Stimulated activated CD4-positive, alpha-beta T cell treated with anti-CD3 and anti-CD28 coated beads, Interleukin-1b, Interleukin-23, amount 100 ng/mL, for 1 hour (primary cell): Measurements from ENCODE around the gene VEGFA.

Experiments used
- DNase-seq, 2 donors: peaks; one replicate each; pipeline ENCODE4 v3.0.0-alpha.2; 2020; ENCODE audit warnings: low read depth in 2 of 2

Gene VEGFA

DNA sequence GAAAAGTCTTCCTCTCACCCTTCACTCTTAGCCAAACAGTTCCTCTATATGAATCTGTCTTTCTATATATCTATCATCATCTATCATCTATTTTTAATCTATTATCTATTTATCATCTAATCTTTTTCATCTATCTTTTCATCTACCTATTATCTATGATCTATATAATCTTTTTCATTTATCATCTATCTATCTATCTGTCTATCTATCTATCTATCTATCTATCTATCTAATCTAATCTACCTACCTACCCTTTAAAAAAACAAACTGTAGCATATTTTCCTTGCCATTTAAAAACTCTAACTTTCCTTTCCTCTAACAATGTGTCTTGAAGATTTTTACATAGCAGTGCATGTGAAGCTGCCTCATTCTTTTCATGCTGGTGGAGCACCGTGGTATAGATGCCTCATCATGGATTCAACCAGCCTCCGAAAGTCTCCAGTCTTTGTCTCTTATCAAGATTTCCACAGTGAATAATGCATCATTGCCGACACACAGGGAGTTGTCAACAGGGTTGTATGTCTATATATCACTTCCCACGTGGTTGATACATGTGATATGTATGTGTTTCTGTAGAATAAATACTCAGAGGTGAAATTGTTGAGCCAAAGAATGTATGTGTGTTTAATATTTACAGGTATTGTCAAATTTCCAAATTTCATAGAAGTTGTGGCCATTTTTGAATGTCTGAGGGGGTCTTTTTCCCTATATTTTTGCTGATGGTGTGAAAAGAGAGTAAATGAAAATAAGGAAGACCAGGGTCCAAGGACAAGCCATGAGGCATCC is 51.3 kb downstream of the VEGFA start:
- DNase-seq = no peak

DNA sequence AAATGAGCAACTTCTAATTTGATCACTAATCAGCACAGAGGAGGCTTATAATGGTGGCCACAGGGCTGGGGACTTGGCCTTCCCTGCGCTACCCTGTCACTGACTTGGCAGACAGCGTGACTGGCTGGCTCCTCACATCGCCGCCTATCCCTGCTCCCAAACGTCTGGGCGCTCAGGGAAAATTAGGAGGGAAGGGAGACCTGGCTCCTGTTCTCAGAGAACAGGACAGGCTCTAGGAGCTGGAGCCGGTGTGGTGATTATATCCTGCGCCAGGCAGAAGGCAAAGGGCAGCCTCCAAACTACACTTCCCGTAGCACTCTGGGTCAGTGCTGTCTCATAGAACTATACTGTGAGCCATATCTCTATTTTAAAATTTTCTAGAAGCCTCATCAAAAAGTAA is 53.4 kb downstream of the VEGFA start:
- DNase-seq = no peak

DNA sequence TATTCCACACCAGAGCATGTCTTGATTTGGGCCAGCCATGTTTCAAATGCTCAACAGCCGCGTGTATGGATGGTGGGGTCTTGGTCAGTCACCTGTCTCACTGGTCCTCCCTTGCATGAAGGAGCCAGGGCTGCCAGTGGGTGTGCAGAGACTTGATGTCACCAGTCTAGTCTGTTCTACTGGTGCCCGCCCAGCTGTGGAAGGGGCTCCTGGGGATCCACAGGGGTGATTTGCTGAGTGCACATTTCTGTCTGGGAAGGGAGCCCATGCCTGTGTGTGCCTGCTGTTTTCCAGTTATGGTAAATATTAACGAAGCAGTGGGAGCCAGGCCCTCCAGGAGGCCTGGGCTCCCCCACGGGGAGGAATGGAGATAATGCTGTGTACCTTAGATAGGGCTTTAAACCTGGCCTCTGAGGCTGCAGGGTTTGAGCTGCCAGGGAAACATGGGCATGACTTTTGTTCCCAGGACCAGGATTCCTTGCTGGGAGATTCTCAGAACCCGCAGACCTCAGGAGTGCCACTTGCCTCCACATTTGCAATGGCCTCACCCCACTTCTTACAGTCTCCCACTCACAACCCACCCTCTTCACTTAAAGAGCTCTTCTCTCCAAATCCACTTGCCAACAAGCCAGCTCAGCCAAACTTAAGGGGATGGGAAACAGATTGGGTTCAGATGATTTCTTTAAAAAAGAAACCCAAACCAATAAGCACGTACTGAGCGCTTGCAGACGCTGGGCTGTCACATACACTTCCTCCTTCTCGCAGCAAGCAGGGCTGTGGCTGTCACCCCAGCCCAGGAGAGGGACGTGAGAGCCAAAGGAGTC is 54.1 kb downstream of the VEGFA start:
- no peak for DNase-seq

DNA sequence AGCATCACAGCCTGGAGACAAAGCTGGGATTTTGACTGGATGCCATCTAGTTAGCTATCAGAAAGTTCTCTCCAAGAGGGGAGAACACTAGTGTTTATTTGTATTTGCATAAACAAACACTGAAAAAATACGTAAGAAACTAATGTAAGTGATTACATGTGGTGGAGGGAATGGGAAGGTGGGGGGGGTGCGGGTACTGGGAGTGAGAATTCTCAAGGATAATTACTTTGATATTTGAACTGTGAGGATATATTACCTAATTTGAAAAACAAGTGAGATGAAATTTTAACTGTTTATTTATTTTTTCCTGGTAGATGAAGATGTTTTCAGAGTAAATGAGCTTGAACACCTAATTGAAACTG is 54.7 kb downstream of the VEGFA start:
- no peak for DNase-seq

DNA sequence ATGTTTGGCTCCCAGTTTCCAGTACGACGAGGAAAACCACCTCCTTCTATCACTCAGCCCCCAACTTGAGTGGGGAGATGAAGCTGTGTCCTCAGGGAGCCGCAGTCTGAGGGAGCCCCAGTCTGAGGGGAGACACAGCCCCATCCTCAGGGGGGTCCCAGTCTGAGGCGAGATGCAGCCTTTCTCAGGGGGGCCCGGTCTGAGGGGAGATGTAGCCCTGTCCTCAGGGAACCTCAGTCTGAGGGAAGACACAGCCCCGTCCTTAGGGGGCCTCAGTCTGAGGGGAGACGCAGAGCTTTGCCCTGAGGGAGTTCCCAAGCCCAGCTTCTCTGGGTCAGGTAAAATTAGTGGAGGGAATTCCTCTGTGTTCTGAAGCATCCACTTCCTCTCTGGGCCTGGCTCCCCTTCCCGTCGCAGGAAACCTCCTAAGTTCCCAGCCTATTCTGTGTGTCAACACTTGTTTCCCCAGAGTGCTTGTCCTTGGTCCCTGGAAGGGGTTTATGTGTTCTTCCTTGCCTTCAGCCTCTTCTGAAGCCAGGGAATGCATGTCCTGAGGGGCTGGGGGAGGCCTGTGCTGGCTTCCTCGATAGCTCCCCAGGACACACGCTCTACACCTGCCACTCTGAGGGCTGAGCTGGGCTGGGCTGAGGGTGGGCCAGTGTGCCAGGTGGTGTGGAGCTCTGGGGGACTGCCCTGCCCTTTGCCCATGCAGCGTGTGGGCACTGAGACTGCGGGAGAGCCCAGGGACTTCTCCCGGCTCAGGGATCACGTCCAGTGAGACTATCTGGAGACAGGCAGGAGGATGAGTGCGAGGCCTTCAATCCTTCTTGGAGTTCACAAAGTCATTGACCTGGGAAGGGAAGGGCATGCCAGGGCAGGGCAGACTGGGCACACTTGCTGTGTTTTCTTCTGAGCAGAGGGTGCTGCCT is 55.4 kb downstream of the VEGFA start:
- DNase-seq = no peak

DNA sequence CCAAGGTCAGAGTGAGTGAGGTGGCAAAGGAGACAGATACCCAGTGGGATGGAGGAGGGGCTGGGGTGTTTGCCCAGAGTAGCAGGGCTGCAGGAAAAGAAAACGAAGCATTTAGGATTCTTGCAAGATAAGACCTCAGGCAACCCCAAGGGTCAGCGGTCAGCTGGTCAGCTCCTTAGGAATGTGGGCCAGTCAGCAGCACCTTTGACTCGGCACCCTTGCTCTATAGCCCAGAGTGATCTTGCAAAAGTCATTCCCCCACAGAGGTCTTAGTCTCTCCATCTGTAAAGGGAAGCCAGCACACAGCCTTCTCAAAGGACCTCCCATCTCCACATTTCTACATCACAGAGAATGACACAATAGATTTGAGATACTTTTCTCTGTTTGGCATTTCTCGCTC is 56.7 kb downstream of the VEGFA start:
- no peak for DNase-seq

DNA sequence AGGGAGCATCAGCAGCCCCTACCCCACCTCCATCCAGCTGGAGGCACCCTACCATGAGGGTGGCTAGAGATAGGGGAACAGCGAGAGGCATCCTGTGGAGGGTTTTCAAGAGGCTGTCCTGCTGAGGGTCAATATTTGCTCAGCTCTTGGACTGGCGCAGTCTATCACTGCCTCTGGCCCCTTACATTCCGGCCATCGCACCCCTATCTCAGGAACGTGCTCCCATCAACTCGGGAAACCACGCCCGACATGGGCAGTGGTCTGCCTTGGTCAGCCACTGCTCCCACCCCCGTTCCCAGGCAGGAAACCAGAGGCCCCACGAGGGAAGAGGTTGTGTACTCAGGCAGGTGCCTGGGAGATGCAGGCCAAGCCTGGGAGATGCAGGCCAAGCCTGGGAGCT is 57.9 kb downstream of the VEGFA start:
- no peak for DNase-seq

DNA sequence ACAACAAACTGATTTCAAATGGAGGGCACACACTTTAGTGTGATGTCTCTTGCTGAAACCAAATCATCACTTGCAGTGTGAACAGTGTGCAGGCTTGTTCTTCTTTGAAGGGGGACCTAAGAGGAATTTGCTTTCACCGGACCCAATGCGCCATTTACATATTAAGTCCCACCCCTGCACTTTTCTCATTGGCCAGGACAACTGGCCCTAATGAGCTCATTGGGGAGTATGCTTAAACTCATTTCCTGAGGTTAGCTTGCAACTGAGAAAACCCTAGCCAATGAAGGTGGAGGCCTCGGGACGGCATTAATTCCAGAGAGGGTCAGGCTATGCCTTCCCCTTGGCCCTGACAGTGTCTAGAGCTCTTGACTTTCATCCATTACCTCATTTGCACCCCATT is 58.7 kb downstream of the VEGFA start:
- no peak for DNase-seq

DNA sequence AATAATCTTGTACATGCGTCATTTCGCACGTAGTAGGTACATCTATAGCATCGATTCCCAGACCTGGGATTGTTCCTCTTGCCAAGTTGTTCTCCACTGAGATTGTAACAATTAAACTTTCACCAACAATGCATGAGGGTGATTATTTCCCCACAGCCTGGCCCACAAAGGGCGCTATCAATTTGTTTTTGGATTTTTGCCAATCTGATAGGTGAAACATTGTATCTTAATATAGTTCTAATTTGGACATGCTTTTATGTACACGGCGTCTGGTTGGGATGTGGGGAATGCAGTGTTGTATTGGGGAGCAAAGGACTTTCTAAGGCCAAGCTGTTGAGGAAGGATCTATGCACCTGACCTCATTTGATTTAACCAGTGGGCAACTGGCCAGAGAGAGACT is 59.5 kb downstream of the VEGFA start:
- no peak for DNase-seq

DNA sequence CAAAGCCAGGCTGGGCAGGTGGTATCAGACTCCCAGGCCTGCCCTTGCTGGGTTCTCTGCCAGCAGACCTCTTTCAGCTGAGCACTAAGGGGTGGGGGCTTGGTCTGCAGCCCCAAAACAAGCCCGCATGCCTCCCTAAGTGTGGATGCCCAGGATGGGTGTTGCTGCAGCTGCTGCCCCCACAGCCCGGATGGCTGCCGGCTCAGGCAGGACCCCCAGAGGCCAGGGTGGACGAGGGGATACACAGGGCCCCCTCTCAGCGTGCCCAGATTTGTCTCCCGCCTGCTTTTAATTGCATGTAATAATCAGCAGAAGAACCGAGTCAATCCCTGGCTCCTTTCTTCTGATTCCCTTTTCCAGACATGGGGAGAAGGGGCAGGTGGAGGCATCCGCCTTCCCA is 60.8 kb downstream of the VEGFA start:
- DNase-seq = no peak

DNA sequence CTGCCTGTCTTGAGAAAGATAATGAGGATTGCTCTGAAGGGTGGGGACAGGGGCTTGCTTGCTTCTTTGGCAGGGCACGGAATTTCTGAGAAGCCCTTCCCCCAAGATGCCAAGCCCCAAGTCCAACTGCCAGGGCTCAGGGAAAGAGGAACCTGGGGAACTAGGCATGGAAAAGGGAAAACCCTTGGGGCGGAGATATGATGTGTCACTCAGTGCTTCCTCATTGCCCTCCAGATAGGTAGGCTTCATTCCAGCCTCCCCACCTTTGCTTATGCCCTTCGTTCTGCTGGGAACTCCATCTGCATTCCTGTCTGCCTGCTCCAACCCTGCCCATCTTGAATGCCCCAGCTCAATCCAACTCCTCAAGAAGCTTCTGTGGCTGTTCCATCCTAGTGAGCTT is 61.2 kb downstream of the VEGFA start:
- DNase-seq = no peak

DNA sequence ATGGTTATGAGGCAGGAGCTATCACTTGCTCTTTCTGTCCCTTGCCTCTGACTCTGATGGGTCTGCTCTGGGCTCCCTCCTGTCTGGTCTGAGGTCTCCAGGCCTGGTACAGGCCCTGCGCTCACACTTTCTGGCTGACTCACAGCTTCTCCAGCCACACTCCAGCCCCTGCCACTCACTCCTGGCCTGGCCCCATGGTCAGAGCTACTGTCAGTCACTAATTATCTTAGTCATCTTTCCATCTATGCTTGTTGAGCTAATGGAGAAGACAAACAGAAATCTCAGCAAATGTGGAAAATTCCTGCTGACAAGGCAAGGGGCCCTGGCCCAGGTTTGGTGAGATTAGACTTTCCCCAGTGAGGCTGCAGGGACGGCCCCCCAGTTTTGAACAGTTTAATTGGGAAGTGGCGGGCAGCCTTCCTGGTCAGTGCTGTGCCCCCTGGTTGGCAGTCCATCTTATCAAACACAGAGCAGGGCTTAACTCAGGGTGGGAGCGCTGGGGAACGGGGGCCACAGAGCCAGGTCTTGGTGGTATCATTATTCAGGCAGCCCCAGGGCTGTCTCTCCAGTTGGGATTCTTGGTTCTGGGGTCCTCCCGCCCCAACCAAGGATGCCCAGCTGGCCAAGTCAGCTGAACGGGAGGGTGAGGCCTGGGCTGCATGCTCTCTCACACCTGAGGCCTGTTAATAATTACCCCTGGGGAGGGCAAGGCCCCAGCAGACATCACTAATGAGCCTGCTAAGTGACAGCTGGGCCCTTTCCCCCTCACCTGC is 63.4 kb downstream of the VEGFA start:
- no peak for DNase-seq

DNA sequence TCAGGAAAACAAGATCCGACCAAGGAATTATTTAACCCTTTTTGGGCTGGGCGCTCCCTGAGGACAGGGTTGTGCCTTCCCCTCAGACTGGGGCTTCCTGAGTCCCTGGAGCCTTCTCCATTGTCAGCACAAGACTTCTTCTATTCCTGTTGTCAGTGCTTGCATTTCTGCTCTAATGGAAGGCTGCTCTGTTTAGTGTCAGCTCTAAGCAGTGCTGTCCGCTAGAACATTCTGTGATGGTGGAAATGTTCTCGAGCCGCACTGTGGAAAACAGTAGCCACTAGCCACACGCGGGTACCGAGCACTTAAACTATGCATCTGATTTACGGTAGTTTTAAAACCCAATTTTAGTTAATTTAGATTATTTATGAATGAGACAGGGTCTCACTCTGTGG is 64.0 kb downstream of the VEGFA start:
- no peak for DNase-seq

DNA sequence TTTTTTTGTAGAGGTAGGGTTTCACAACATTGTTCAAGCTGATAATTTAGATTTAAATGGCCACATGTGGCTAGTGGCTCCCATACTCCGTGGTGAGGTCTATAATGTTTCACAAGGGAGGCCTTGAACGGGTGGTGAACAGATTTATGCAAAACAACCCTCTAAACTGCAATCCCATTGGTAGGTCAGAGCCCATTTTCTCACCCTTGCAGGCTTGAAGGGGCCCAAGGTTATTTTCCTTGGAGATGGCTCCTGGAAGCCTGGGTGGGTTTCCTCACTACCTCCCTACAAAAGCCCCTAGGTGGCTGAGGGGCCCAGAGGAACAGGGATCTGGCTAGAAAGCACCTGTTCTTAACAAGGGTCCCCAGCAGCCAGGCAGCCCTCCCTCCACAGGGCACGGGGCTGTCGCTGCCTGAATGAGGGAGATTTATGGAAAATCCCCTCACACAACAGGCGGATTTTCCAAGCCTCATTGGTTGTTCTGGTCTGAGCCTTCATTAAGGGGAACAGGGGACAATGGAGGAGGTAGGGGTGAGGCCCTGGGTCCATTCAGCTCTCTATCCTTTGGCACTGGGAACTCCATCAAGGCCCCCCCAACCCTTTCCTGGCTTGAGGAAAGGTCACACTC is 64.6 kb downstream of the VEGFA start:
- no peak for DNase-seq

DNA sequence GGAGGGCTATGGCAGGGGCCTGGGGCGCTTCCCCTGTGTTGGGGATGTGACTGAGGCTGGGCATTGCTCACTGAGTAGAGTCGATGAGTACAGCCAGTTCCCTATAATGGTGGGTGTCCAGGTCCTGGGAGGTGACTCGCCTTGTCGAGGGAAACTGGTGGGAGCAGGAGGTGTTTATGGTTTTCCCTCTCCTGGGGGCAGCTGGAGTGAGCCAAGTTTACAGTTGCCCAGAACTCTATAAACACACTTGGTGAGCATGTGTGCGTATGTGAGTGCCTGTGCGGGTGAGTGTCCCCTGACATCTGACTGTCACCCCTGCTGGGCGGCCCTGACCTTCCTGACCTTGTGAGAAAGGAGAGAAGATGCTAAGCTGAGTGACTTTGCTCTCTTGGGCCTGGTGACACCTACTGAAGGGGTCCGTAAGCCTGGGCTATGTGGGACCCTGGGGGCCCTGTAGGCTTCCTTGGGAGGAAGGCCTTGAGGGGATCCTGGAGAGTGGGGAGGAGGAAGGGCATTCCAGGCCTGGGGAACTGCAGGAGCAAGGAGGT is 65.9 kb downstream of the VEGFA start:
- DNase-seq = no peak
